Neuronal stem cell (in vitro differentiated cells): ENCODE measurements around the gene CNOT2.

Experiments
- DNase-seq: peaks from one replicate; pipeline ENCODE4 v3.0.0-alpha.2; 2013; ENCODE audit warnings: low spot score
- H2AFZ ChIP-seq: one replicate; pipeline ENCODE4 v1.6.1; 2013; ENCODE audit warnings: mild to moderate bottlenecking, low read length, inconsistent platforms
- H2AK5ac ChIP-seq: 2 replicates; pipeline ENCODE4 v1.6.1; 2013; ENCODE audit warnings: low read depth, mild to moderate bottlenecking, inconsistent platforms, low read length, moderate library complexity, mixed read lengths
- H2BK120ac ChIP-seq: 2 replicates; pipeline ENCODE4 v1.6.1; 2013; ENCODE audit warnings: low read depth, mild to moderate bottlenecking, inconsistent platforms, low read length, moderate library complexity, mixed read lengths
- H2BK12ac ChIP-seq: one replicate; pipeline ENCODE4 v1.6.1; 2013; ENCODE audit warnings: low read length, inconsistent platforms
- H2BK15ac ChIP-seq: 2 replicates; pipeline ENCODE4 v1.6.1; 2013; ENCODE audit warnings: mild to moderate bottlenecking, low read length, inconsistent platforms, mixed read lengths
- H2BK5ac ChIP-seq: one replicate; pipeline ENCODE4 v1.6.1; 2013; ENCODE audit warnings: inconsistent platforms, mild to moderate bottlenecking, low read length, moderate library complexity
- H3K14ac ChIP-seq: one replicate; pipeline ENCODE4 v1.6.1; 2013; ENCODE audit warnings: low read length, inconsistent platforms
- H3K18ac ChIP-seq: 2 replicates; pipeline ENCODE4 v1.6.1; 2013; ENCODE audit warnings: low read length, inconsistent platforms
- H3K23ac ChIP-seq: 2 replicates; pipeline ENCODE4 v1.6.1; 2013; ENCODE audit warnings: low read depth, mild to moderate bottlenecking, mixed read lengths, low read length, inconsistent platforms; ENCODE audit not compliant: poor library complexity
- H3K27ac ChIP-seq: replicated peaks from 3 replicates; pipeline ENCODE4 v1.5.1; 2013; ENCODE audit warnings: low read length, inconsistent platforms
- H3K27me3 ChIP-seq, 3 experiments: 2 replicates each; pipeline ENCODE4 v1.6.1; 2013; ENCODE audit warnings: low read length in 3 of 3, mild to moderate bottlenecking in 2 of 3, inconsistent platforms in 1 of 3, low read depth in 1 of 3, mixed read lengths in 1 of 3, moderate library complexity in 1 of 3; ENCODE audit not compliant: control insufficient read depth in 3 of 3, insufficient read depth in 3 of 3
- H3K36me3 ChIP-seq, 2 donors: replicated peaks in 1 of 2; 2 replicates each; pipeline ENCODE4 v1.6.1; 2013; ENCODE audit warnings: low read length in 2 of 2; ENCODE audit not compliant: control insufficient read depth in 2 of 2, insufficient read depth in 2 of 2
- H3K4ac ChIP-seq: 2 replicates; pipeline ENCODE4 v1.6.1; 2013; ENCODE audit warnings: inconsistent platforms, mild to moderate bottlenecking, low read length, moderate library complexity
- H3K4me1 ChIP-seq, 2 donors: 1 replicate in 1 of 2; 2 replicates in 1 of 2; pipeline ENCODE4 v1.6.1; 2013; ENCODE audit warnings: low read length in 2 of 2, low read depth in 1 of 2; ENCODE audit not compliant: control insufficient read depth in 2 of 2, insufficient read depth in 1 of 2
- H3K4me2 ChIP-seq: one replicate; pipeline ENCODE4 v1.6.1; 2013; ENCODE audit warnings: mild to moderate bottlenecking, low read length, inconsistent platforms; ENCODE audit not compliant: insufficient read depth, poor library complexity, severe bottlenecking
- H3K4me3 ChIP-seq, 2 donors: 2 replicates each; pipeline ENCODE4 v1.5.1; 2013; ENCODE audit warnings: low read length in 2 of 2, mild to moderate bottlenecking in 2 of 2, inconsistent platforms in 1 of 2, moderate library complexity in 1 of 2
- H3K79me1 ChIP-seq: one replicate; pipeline ENCODE4 v1.6.1; 2013; ENCODE audit warnings: low read depth, mild to moderate bottlenecking, inconsistent platforms, low read length, moderate library complexity
- H3K9ac ChIP-seq: one replicate; pipeline ENCODE4 v1.6.1; 2013; ENCODE audit warnings: mild to moderate bottlenecking, low read depth, low read length, inconsistent platforms; ENCODE audit not compliant: poor library complexity
- H3K9me3 ChIP-seq, 2 donors: replicated peaks in 1 of 2; 2 replicates each; pipeline versions ENCODE3 to v1.6.1; 2013; ENCODE audit warnings: low read length in 2 of 2, mild to moderate bottlenecking in 2 of 2, inconsistent platforms in 1 of 2, low read depth in 1 of 2, mixed read lengths in 1 of 2, moderate library complexity in 1 of 2; ENCODE audit not compliant: control insufficient read depth in 2 of 2, insufficient read depth in 1 of 2
- H4K8ac ChIP-seq: one replicate; pipeline ENCODE4 v1.6.1; 2013; ENCODE audit warnings: low read depth, mild to moderate bottlenecking, inconsistent platforms, low read length, moderate library complexity
- H4K91ac ChIP-seq: one replicate; pipeline ENCODE4 v1.6.1; 2013; ENCODE audit warnings: low read length, low read depth, mild to moderate bottlenecking, inconsistent platforms; ENCODE audit not compliant: poor library complexity
- WGBS, 2 donors: extraction: QIAGEN DNeasy Blood & Tissue Kit; methylation state at CpG; one replicate each; pipeline ENCODE4 v1.1.7; 2013; ENCODE audit warnings: missing lambda C conversion rate in 2 of 2, mixed read lengths in 1 of 2; ENCODE audit not compliant: insufficient read length in 2 of 2, insufficient replicate concordance in 1 of 2; ENCODE audit errors: extremely low coverage in 2 of 2; 5-methylcytosine and 5-hydroxymethylcytosine counted together

Gene CNOT2

DNA sequence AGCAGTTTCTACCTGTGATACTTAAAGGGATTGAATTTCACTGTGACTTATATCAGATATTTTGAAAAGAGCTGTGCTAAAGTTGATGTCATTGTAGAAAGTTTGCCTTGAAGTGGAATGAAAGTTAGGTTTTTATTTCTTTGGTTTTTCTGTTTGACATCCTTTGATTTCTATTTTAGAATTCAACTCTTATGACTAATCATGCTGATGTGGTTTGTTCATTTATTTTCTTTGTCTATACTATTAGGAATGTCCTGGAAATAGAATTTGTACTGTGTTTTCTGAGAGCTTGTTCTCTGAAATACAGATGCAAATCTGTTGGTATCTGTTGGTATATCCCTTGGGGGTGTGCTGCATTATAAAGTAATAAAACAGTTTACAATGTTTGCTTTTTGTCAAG is 3.3 kb downstream of the CNOT2 start:
- H4K8ac ChIP-seq, result no peak overlapping the region
- no peak overlapping the region for H2AK5ac ChIP-seq
- no peak overlapping the region for H3K23ac ChIP-seq
- no peak overlapping the region for H3K4me3 ChIP-seq
- H2BK15ac ChIP-seq, result no peak overlapping the region
- no peaks in the 10 kb centered on the region for H3K27me3 ChIP-seq
- no peak overlapping the region for H4K91ac ChIP-seq
- peaks cover 3% of the 10 kb centered on the region for H3K79me1 ChIP-seq
- no peak overlapping the region for H2BK5ac ChIP-seq
- no peak overlapping the region for H3K27ac ChIP-seq
- H2BK12ac ChIP-seq, result no peak overlapping the region
- H3K9ac ChIP-seq, result no peak overlapping the region
- peaks cover 0 to 34% of the 10 kb centered on the region in 2 donors for H3K36me3 ChIP-seq
- DNase-seq, result no peak
- H3K4me1 ChIP-seq, result peaks cover 0 to 12% of the 10 kb centered on the region in 2 donors
- no peak overlapping the region for H3K4ac ChIP-seq
- H2BK120ac ChIP-seq, result no peak overlapping the region
- H3K4me2 ChIP-seq, result no peak overlapping the region
- no peak overlapping the region for H3K14ac ChIP-seq
- H3K9me3 ChIP-seq, result peaks cover 0 to 2% of the 10 kb centered on the region in 2 donors
- H2AFZ ChIP-seq, result no peak overlapping the region
- H3K18ac ChIP-seq, result no peak overlapping the region

DNA sequence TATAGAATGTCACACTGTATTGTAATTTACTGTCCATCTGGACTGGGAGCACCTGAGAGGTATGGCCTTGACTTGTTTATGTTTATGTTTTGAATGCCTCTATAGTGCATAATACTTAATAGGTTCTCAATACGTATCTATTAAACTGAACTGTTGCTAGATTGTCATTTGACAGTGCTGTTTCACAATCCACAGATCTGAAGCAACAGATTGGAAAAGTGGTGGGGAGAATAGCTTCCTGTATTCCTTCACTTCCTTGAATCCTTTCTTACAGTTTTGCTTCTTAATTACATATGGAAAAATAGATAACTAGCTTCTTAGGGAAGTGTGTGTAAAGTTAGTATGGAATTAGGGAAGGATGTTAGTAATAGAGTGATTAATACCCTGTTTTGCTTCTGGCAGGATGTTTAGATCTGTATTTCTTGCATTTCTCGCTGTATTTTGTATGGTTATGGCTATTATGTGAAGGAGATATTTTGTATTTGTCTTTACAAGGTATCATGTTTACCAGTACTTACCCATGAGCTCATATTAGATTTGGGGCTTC is 4.5 kb downstream of the CNOT2 start:
- H3K9me3 ChIP-seq, result peaks cover 0 to 2% of the 10 kb centered on the region in 2 donors
- no peak for DNase-seq
- H2BK5ac ChIP-seq, result no peak overlapping the region
- H2BK120ac ChIP-seq, result no peak overlapping the region
- peaks cover 3% of the 10 kb centered on the region for H3K79me1 ChIP-seq
- peaks cover 0 to 37% of the 10 kb centered on the region in 2 donors for H3K36me3 ChIP-seq
- no peak overlapping the region for H2AFZ ChIP-seq
- no peaks in the 10 kb centered on the region for H3K27me3 ChIP-seq
- no CpG with 5 or more reads among the region's 2 CpGs for WGBS, 2 donors
- no peak overlapping the region for H3K4me2 ChIP-seq
- no peak overlapping the region for H2BK12ac ChIP-seq
- H3K4me1 ChIP-seq, result peaks cover 0 to 10% of the 10 kb centered on the region in 2 donors
- no peak overlapping the region for H2BK15ac ChIP-seq
- no peak overlapping the region for H4K91ac ChIP-seq
- H3K27ac ChIP-seq, result no peak overlapping the region
- H2AK5ac ChIP-seq, result no peak overlapping the region
- no peak overlapping the region for H3K4me3 ChIP-seq
- H3K9ac ChIP-seq, result no peak overlapping the region
- no peak overlapping the region for H3K14ac ChIP-seq
- no peak overlapping the region for H3K18ac ChIP-seq
- no peak overlapping the region for H3K4ac ChIP-seq
- no peak overlapping the region for H3K23ac ChIP-seq
- no peak overlapping the region for H4K8ac ChIP-seq

DNA sequence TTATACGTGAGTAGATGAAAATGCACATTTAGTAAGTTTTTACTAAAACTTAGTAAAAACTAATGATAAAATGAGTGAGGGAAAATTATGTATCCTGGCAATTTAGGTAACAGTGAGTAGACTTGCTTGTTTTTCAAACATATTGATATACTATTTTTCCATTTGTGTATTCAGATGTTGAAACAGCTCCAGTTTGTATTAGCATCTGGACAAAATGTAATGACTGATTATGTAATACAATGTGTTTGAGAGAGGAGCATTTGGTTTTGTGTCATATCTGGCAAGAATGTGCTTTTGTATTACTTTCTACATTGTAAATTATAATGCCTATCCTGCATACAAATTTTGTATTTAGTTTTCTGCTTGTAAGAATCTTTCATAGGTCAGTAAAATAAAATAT is 5.6 kb downstream of the CNOT2 start:
- Histone ChIP-seq H2BK120ac (no peak overlapping the region), H2BK12ac (no peak overlapping the region), H3K4me1 (peaks cover 0 to 10% of the 10 kb centered on the region in 2 donors), H3K27ac (no peak overlapping the region), H3K14ac (no peak overlapping the region), H2AK5ac (no peak overlapping the region), H3K79me1 (peaks cover 3% of the 10 kb centered on the region), H3K23ac (no peak overlapping the region), H3K4me3 (no peak overlapping the region), H3K9ac (no peak overlapping the region), H3K4ac (no peak overlapping the region), H3K27me3 (no peaks in the 10 kb centered on the region), H3K36me3 (peaks cover 0 to 42% of the 10 kb centered on the region in 2 donors), H2BK5ac (no peak overlapping the region), H4K91ac (no peak overlapping the region), H2AFZ (no peak overlapping the region), H3K18ac (no peak overlapping the region), H3K9me3 (peaks cover 0 to 4% of the 10 kb centered on the region in 2 donors), H2BK15ac (no peak overlapping the region), H4K8ac (no peak overlapping the region), H3K4me2 (no peak overlapping the region)
- WGBS, 2 donors, result no CpG with 5 or more reads among the region's 1 CpG
- no peak for DNase-seq

DNA sequence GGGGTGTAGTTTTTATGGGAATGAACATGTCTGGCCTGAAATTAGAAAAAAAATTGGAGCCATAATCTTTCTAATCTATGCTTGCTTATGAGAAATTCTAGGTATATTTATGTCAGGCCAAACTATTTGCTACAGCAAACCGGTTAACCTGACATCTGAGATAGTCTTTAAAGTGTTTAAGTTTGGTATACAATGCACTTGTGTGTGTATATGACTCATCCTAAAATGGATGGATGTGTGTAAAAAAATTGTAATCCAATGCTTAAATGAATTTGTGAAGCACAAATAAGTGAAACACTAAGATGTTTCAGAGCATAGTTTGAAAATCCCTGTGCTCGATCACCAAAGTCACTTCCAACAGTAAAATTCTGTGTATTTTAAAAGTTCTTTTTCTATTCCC is 6.7 kb downstream of the CNOT2 start:
- H3K36me3 ChIP-seq, result peaks cover 0 to 42% of the 10 kb centered on the region in 2 donors
- H3K14ac ChIP-seq, result no peak overlapping the region
- no peak overlapping the region for H3K4me2 ChIP-seq
- H2BK12ac ChIP-seq, result no peak overlapping the region
- H3K18ac ChIP-seq, result no peak overlapping the region
- DNase-seq, result no peak
- H2BK5ac ChIP-seq, result no peak overlapping the region
- peaks cover 0 to 4% of the 10 kb centered on the region in 2 donors for H3K9me3 ChIP-seq
- H3K79me1 ChIP-seq, result peaks cover 3% of the 10 kb centered on the region
- H2AFZ ChIP-seq, result no peak overlapping the region
- no peaks in the 10 kb centered on the region for H3K27me3 ChIP-seq
- peaks cover 0 to 8% of the 10 kb centered on the region in 2 donors for H3K4me1 ChIP-seq
- no peak overlapping the region for H2BK15ac ChIP-seq
- H2AK5ac ChIP-seq, result no peak overlapping the region
- no peak overlapping the region for H2BK120ac ChIP-seq
- no peak overlapping the region for H3K27ac ChIP-seq
- H3K4me3 ChIP-seq, result no peak overlapping the region
- no peak overlapping the region for H3K23ac ChIP-seq
- H3K9ac ChIP-seq, result no peak overlapping the region
- no peak overlapping the region for H3K4ac ChIP-seq
- no CpG with 5 or more reads among the region's 2 CpGs for WGBS, 2 donors
- no peak overlapping the region for H4K8ac ChIP-seq
- H4K91ac ChIP-seq, result no peak overlapping the region
